HG02973 (cell line): ENCODE measurements around the gene IL17RB.

Experiments
- ATAC-seq: cut with Tn5 transposase; IDR thresholded peaks from one replicate; pipeline ENCODE4 v1.9.1; 2021; ENCODE audit warnings: moderate library complexity; ENCODE audit not compliant: unreplicated experiment

The IL17RB gene

GRCh38 chr3:53811143-53811927 is 35.0 kb upstream of the IL17RB start:
- ATAC-seq: no peak

GRCh38 chr3:53812434-53812833 is 33.9 kb upstream of the IL17RB start:
- ATAC-seq: no peak

GRCh38 chr3:53813229-53813628 is 33.1 kb upstream of the IL17RB start:
- no peak for ATAC-seq

GRCh38 chr3:53813876-53814275 is 32.5 kb upstream of the IL17RB start:
- ATAC-seq: no peak

- ATAC-seq: no peak
Observed at GRCh38 chr3:53815067-53815466, 31.3 kb upstream of the IL17RB start.

GRCh38 chr3:53815651-53816050 is 30.7 kb upstream of the IL17RB start:
- no peak for ATAC-seq

- ATAC-seq: no peak
Observed at GRCh38 chr3:53816425-53816824, 29.9 kb upstream of the IL17RB start.

- ATAC-seq: no peak
Observed at GRCh38 chr3:53817211-53817610, 29.2 kb upstream of the IL17RB start.

GRCh38 chr3:53817809-53818208 is 28.6 kb upstream of the IL17RB start:
- ATAC-seq: no peak

- ATAC-seq: no peak
Observed at GRCh38 chr3:53818221-53819162, 27.9 kb upstream of the IL17RB start.

GRCh38 chr3:53819163-53819868 is 27.1 kb upstream of the IL17RB start:
- no peak for ATAC-seq

GRCh38 chr3:53820084-53820483 is 26.3 kb upstream of the IL17RB start:
- ATAC-seq: no peak

GRCh38 chr3:53820756-53821580 is 25.4 kb upstream of the IL17RB start:
- ATAC-seq: no peak

GRCh38 chr3:53821631-53822121 is 24.7 kb upstream of the IL17RB start:
- ATAC-seq: peak; percentile 50

GRCh38 chr3:53822331-53822741 is 24.0 kb upstream of the IL17RB start:
- no peak for ATAC-seq

- no peak for ATAC-seq
Observed at GRCh38 chr3:53823026-53823955, 23.1 kb upstream of the IL17RB start.

- ATAC-seq: no peak
Observed at GRCh38 chr3:53823956-53824657, 22.3 kb upstream of the IL17RB start.

GRCh38 chr3:53824795-53825194 is 21.6 kb upstream of the IL17RB start:
- no peak for ATAC-seq

- no peak for ATAC-seq
Observed at GRCh38 chr3:53826048-53826447, 20.3 kb upstream of the IL17RB start.
